ENCODE measurements around the gene LCN10.

Gene LCN10

DNA sequence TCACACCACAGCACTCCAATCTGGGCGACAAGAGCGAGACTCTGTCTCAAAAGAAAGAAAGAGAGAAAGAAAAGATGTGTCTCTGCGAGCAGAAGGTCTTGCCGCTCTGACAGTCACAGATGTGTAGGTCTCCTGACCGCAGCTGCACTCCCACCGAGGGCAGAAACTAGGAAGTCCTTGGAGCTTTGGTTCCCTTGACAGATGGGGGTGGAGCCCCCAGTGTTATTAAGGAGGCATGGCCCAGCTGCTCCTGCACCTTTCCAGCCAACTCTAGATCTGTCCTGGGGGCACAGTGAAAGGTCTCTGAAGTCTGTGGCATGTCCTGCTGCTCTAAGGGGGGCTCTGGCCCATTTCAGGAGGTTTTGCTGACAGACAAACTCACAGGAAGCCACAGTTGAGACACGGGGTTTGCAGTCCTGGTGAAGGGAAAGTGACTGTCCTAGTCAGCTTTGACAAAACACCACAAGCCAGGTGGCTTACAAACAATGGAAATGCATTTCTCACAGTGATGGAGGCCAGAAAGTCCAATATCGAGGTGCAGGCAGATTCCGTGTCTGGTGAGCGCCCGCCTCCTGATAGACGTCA lies 39.4 kb downstream of the LCN10 start:
- no peak overlapping the region for H3K27ac ChIP-seq
- TF ChIP-seq, protein P1, sequence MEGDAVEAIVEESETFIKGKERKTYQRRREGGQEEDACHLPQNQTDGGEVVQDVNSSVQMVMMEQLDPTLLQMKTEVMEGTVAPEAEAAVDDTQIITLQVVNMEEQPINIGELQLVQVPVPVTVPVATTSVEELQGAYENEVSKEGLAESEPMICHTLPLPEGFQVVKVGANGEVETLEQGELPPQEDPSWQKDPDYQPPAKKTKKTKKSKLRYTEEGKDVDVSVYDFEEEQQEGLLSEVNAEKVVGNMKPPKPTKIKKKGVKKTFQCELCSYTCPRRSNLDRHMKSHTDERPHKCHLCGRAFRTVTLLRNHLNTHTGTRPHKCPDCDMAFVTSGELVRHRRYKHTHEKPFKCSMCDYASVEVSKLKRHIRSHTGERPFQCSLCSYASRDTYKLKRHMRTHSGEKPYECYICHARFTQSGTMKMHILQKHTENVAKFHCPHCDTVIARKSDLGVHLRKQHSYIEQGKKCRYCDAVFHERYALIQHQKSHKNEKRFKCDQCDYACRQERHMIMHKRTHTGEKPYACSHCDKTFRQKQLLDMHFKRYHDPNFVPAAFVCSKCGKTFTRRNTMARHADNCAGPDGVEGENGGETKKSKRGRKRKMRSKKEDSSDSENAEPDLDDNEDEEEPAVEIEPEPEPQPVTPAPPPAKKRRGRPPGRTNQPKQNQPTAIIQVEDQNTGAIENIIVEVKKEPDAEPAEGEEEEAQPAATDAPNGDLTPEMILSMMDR (IDR thresholded peaks at IDR 0.05), result no peak
- no peak overlapping the region for H3K4me3 ChIP-seq (ENCODE audit: low read depth in 1 of 2, low read length in 1 of 2)
- peaks cover 9% of the 10 kb centered on the region for H3K27me3 ChIP-seq
- no peaks in the 10 kb centered on the region for H3K9me3 ChIP-seq
- H3K36me3 ChIP-seq, result no peaks in the 10 kb centered on the region
- peaks cover 57 to 62% of the 10 kb centered on the region in 2 experiments for H3K4me1 ChIP-seq (ENCODE audit: control insufficient read depth in 1 of 2, insufficient read depth in 1 of 2, low read depth in 1 of 2, low read length in 1 of 2)

DNA sequence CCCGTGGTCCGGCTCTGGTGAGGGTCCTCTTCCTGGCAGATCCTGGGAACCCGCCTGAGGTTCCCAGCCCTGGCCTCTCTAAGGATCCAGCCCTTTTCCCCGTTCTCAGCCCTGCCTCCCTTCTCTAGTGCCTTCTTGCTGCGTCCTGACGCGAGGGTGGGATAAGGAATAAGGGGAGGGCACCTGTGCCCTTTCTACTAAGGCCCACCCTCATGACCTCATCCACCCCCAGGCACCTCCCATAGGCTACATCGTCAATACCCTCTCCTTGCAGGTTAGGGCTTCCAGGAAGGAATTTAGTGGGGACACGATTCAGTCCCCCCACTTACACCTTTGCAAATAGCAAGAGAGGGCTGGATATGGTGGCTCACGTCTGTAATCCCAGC lies 41.1 kb downstream of the LCN10 start:
- TF ChIP-seq, protein P1 (IDR thresholded peaks at IDR 0.05), result no peak
- H3K4me3 ChIP-seq (ENCODE audit: low read depth in 1 of 2, low read length in 1 of 2), result peak overlapping the region; percentile 21 to 36
- H3K9me3 ChIP-seq, result no peaks in the 10 kb centered on the region
- H3K27me3 ChIP-seq, result peaks cover 9% of the 10 kb centered on the region
- no peaks in the 10 kb centered on the region for H3K36me3 ChIP-seq
- peak overlapping the region; percentile 43 for H3K27ac ChIP-seq
- H3K4me1 ChIP-seq (ENCODE audit: control insufficient read depth in 1 of 2, insufficient read depth in 1 of 2, low read depth in 1 of 2, low read length in 1 of 2), result peaks cover 72 to 78% of the 10 kb centered on the region in 2 experiments

DNA sequence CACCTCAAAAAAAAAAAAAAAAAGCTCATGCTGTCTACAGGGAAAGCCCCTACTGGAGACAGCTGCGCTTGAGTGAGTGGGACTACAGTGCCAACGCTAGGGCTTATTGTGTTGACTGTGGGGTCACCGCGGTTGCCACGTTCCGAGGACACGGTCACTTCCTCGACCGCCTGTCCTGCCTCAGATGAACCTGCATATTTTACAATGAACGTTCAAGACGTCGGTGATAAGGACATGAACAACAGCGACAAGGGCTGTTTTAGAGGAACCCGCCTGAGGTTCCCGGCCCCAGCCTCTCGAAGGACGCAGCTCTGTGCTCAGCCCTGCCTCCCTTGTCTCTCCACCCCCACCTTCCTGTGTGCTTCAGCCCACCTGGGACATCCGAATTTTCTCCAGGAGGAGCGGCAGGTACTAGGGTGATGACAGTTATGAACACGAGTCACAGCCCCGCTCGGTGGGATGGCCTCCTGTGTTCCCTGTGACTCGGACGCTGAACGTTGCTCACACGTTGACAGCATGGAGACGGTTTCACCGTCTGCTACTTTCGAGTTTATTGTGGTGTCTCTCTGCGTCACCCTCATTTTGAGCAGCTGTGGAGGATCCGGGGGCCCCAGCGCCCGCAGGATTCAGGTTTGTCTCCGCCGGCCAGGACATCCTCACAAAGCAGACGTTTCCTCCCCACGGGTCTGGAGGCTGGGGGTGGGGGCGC lies 41.6 kb downstream of the LCN10 start:
- H3K4me3 ChIP-seq (ENCODE audit: low read depth in 1 of 2, low read length in 1 of 2), result peak overlapping the region; percentile 21 to 36
- TF ChIP-seq, protein P1 (IDR thresholded peaks at IDR 0.05), result no peak
- peaks cover 9% of the 10 kb centered on the region for H3K27me3 ChIP-seq
- peak overlapping the region; percentile 43 for H3K27ac ChIP-seq
- no peaks in the 10 kb centered on the region for H3K9me3 ChIP-seq
- peaks cover 77 to 83% of the 10 kb centered on the region in 2 experiments for H3K4me1 ChIP-seq (ENCODE audit: control insufficient read depth in 1 of 2, insufficient read depth in 1 of 2, low read depth in 1 of 2, low read length in 1 of 2)
- no peaks in the 10 kb centered on the region for H3K36me3 ChIP-seq

DNA sequence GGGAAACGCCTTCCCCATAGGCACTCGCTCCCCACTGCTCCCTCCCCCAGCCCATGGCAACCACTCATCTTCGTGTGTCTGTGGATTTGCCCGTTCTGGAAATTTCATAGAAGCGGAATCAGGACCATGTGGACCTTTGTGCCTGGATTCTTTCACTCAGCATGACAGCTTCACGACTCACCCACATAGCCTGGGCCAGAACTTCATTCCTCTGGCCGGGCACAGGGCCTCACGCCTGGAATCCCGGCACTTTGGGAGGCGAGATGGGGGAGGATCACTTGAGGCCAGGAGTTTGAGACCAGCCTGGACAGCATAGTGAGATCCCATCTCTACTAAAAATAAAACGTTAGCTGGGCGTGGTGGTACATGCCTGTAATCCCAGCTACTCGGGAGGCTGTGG lies 42.4 kb downstream of the LCN10 start:
- no peak overlapping the region for H3K27ac ChIP-seq

DNA sequence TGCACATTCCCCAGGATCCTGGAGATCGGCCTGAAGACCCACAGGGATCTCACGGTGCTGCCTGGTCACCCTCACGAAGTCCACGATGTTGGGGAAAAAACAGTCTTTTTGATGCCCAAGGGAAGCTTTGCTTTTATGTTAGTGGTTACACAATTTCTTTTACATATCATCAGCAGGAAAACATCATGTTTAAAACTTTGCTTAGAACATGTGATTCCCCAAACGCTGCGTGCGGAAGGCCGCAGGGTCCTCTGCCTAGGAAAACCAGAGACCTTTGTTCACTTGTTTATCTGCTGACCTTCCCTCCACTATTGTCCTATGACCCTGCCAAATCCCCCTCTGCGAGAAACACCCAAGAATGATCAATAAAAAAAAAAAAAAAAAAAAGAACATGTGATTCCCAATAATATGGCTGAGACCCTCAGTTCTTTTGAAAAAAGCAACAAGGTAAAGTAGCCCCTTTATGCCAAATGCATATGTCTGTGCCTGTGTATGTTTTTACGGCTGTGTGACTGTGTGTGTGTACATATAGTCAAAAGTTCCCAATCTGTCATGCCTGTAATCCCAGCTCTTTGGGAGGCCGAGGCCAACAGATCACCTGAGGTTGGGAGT lies 44.0 kb downstream of the LCN10 start:
- Histone ChIP-seq H3K4me3 (ENCODE audit: low read depth in 1 of 2, low read length in 1 of 2) (peak overlapping the region in 1 of 2 experiments; percentile 27), H3K27ac (peak overlapping the region; percentile 74), H3K9me3 (no peaks in the 10 kb centered on the region), H3K4me1 (ENCODE audit: control insufficient read depth in 1 of 2, insufficient read depth in 1 of 2, low read depth in 1 of 2, low read length in 1 of 2) (peaks cover 76 to 88% of the 10 kb centered on the region in 2 experiments), H3K36me3 (no peaks in the 10 kb centered on the region), H3K27me3 (peaks cover 9% of the 10 kb centered on the region)
- TF ChIP-seq, protein P1 (IDR thresholded peaks at IDR 0.05), result no peak

More for the DNA sequence above, 42.4 kb downstream of the LCN10 start:
- peaks cover 81 to 86% of the 10 kb centered on the region in 2 experiments for H3K4me1 ChIP-seq (ENCODE audit: control insufficient read depth in 1 of 2, insufficient read depth in 1 of 2, low read depth in 1 of 2, low read length in 1 of 2)
- no peaks in the 10 kb centered on the region for H3K9me3 ChIP-seq
- H3K27me3 ChIP-seq, result peaks cover 9% of the 10 kb centered on the region
- TF ChIP-seq, protein P1 (IDR thresholded peaks at IDR 0.05), result no peak
- peak overlapping the region in 1 of 2 experiments; percentile 36 for H3K4me3 ChIP-seq (ENCODE audit: low read depth in 1 of 2, low read length in 1 of 2)
- no peaks in the 10 kb centered on the region for H3K36me3 ChIP-seq
